C4-2B (cell line): ENCODE data around the gene IAH1.

Experiments used
- H3K27ac ChIP-seq: fragments of 450-650 bp; 2 replicates; pipeline ENCODE4 v1.5.1; 2017
- CTCF ChIP-seq: fragments of 450-650 bp; conservative IDR thresholded peaks from 2 replicates; pipeline ENCODE4 v1.5.1; 2017; ENCODE audit warnings: mild to moderate bottlenecking
- ZFX ChIP-seq: fragments of 450-650 bp; IDR thresholded peaks from 2 replicates; pipeline ENCODE4 v1.6.1; 2017

IAH1 gene

DNA sequence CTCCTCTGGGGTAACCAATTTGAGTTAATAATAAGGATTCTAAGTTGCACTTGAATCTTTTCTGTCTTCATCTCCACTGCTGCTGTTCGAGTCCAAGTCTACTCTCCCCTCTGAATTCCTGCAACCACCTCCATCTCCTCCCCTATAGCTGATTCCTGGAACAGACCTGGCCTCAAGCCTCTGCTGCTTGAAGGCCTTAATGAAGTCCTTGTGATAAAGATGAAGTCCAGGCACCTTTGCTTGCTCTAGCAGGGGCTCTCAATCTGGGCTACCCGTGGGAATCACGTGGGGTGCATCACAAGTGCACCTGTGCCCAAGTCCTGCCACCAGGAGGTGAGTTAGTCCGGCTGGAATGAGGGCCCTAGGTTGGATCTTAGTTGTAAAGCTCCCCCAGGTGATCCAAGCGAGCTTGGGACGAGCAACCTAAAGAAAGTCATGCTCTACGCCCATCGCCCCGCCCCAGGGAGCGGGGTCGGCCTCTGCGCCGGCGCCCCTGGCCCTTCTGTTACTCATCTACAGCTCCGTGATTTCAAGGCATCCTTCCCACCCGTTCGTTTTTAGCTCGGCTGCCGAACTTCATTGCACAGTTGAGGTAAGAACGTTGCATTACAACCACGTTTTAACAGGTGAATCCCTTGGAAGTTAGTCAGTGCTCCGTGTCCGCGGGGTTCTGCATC lies 905 bp upstream of the IAH1 start:
- TF ChIP-seq ZFX = no peak
- TF ChIP-seq CTCF = no peak; the same call in 1 of the 2 replicates
- peak overlapping the region; percentile 93; the same call in 1 of the 2 replicates for H3K27ac ChIP-seq

DNA sequence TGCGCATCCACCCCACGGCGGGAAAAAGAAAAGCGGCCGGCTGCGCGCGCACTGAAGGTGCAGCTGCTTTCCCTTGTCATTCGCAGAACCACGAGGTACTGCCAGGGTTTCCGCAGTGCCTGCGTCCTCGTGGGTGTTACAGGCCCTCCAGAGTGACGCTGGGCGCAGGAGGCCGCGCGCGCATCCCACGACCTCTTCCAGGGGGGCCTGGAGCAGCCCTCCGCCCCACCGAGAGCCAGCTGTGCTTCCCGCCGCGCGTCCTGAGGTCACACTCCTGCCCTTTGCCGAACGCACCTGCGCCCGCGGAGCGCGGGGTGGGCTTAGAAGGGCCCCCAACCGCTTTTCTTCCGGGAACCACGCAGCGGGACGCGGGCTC lies 378 bp upstream of the IAH1 start:
- peak overlapping the region; percentile 93 for H3K27ac ChIP-seq
- TF ChIP-seq ZFX (no peak), CTCF (no peak)

DNA sequence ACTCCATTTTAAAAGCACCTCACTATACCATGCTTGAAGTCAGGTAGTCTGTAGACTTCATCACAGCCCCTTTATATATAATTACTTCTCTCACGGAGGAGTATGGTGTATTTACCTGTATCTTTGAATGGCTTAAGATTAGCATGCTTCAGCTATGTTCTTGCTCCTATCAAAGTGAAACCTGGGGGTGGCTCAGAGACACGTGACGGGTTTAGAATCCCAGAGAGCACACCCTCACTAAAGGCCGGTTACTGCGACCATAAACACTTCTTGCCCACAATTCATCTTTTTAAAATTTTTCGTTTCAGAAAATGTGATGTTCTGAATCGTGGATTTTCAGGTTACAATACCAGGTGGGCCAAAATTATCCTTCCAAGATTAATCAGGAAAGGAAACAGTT lies 3.6 kb downstream of the IAH1 start:
- TF ChIP-seq ZFX = no peak
- TF ChIP-seq CTCF = no peak
- no peak overlapping the region for H3K27ac ChIP-seq

DNA sequence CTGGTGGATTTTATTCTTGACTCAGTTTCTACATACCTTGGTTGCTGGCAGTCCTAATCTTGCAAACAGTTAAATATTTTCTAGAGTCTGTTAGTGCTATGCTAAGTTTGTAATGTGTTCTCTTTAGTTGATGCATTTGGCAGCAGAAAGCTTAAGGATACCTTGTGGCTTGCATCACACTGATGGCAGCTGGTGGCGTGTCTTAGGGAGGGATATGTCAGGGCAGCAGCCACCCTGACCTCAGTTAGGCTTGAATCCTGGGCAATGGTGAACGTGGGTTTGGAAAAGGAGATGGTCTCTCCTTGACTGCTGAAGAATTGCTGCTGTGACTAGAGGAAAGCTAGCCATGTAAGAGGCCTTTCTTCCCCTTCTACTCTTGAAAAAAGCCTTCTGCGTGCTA lies 4.2 kb downstream of the IAH1 start:
- TF ChIP-seq CTCF (no peak), ZFX (no peak)
- H3K27ac ChIP-seq = no peak overlapping the region

- TF ChIP-seq ZFX (no peak), CTCF (no peak)
- no peak overlapping the region for H3K27ac ChIP-seq
Measured at GRCh38 chr2:9480157-9480556, 5.8 kb downstream of the IAH1 start.

DNA sequence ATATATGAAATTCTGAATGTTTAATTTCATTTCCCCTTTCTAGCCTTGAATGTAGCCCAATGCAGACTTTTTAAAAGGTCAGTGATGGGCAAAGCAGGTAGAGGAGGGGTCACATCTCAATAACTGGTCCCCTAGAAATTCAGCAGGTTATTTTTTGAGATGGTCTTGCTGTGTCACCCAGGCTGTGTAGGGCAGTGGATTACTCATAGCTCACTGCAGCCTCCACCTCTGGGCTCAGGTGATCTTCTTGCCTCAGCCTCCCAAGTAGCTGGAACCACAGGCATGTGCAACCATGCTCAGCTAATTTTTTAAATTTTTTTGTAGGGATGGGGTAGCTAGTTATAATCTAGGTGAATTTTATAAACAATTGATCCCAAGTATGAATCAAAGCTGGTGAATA lies 8.8 kb downstream of the IAH1 start:
- H3K27ac ChIP-seq = no peak overlapping the region
- TF ChIP-seq CTCF (no peak), ZFX (no peak)

DNA sequence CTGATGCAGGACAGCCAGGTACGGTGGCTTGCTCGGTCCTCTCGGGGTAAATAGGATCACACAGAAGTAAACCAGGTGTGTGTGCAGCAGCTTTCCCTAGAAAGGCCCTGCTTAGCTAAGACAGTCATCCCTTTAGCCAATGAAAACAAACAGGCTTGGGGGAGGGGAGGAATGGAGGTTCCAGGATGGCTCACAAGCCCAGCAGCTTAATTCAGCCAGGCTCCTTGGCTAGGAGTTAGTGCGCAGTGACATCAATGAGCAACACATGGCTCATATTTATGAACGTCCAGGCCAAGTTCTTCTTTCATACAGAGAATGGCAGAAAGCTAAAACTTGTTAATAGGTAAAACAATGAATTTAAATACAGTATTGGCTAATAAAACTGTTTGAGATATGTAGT lies 10.2 kb downstream of the IAH1 start:
- H3K27ac ChIP-seq = no peak overlapping the region
- TF ChIP-seq ZFX = no peak
- TF ChIP-seq CTCF = no peak
